ENCODE measurements around the gene CAST. TPM values are rescaled to one million over a fixed set of nuclear protein-coding genes. Genes with fewer than 3 reads are reported as not detected.

CAST gene
- total and polyA plus RNA-seq, 8 donors, result 26.5 to 100 (median 63.6) TPM

DNA sequence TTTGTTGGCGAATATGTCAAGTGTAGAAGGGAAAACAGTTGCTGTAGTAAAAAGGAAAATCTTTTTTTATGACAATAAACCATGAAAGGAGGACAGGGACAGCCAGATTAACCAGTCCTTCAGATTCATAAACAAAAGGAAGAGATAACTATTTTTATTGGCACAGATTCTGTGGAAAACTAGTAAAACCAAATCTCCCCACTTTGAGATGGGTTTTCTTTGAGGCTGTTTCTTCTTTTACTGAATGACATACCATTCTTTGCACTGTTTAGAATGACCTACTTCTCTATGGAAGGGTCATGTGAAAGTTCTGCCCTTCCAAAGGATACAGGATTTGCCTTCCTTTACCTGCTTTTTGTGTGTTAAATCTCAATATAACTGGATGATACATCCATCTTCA, 13.7 kb downstream of the CAST start:
- FAIRE-seq, result no peak
- WGBS, 2 donors, result 90 to 100% methylated on average over 1 of the region's 1 CpG
- DNase-seq, result no peak
- Histone ChIP-seq H3K36me3 (no peaks in the 10 kb centered on the region), H3K27ac (no peak overlapping the region), H3K9me3 (no peaks in the 10 kb centered on the region), H3K27me3 (no peaks in the 10 kb centered on the region), H3K4me1 (peaks cover 0 to 1% (median 0%) of the 10 kb centered on the region in 3 donors), H3K4me3 (no peak overlapping the region)
- intact Hi-C loops (cut with DNase I), result no loop called here
- TF ChIP-seq, protein P1, sequence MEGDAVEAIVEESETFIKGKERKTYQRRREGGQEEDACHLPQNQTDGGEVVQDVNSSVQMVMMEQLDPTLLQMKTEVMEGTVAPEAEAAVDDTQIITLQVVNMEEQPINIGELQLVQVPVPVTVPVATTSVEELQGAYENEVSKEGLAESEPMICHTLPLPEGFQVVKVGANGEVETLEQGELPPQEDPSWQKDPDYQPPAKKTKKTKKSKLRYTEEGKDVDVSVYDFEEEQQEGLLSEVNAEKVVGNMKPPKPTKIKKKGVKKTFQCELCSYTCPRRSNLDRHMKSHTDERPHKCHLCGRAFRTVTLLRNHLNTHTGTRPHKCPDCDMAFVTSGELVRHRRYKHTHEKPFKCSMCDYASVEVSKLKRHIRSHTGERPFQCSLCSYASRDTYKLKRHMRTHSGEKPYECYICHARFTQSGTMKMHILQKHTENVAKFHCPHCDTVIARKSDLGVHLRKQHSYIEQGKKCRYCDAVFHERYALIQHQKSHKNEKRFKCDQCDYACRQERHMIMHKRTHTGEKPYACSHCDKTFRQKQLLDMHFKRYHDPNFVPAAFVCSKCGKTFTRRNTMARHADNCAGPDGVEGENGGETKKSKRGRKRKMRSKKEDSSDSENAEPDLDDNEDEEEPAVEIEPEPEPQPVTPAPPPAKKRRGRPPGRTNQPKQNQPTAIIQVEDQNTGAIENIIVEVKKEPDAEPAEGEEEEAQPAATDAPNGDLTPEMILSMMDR (IDR thresholded peaks at IDR 0.05), result no peak
- no peak for ATAC-seq

DNA sequence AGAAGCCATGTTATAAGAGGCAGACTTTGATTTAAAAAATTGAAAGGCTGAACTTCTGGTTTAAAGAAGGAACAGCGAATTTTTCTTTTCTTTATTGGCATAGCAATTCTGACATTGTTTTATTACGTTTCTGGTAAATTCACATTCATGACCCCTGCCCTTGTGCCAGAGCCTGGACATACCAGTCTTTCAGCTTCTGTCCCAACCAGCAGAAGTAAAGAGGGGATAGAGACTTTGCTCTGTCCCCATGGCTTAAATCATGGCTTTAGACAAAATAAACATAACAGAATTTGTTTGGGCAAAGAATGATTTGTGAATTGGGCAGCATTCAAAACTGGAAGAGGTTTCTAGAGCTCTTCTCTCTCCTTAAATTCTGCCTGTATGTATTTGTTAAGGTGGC, 15.3 kb downstream of the CAST start:
- 71 to 74% methylated on average over 2 of the region's 2 CpGs for WGBS, 2 donors
- no peak for DNase-seq
- no peak for ATAC-seq
- Histone ChIP-seq H3K27me3 (no peaks in the 10 kb centered on the region), H3K4me3 (no peak overlapping the region), H3K36me3 (no peaks in the 10 kb centered on the region), H3K4me1 (no peaks in the 10 kb centered on the region), H3K9me3 (no peaks in the 10 kb centered on the region), H3K27ac (no peak overlapping the region)
- intact Hi-C loops (cut with DNase I), result no loop called here
- no peak for FAIRE-seq
- TF ChIP-seq, protein P1 (IDR thresholded peaks at IDR 0.05), result no peak

DNA sequence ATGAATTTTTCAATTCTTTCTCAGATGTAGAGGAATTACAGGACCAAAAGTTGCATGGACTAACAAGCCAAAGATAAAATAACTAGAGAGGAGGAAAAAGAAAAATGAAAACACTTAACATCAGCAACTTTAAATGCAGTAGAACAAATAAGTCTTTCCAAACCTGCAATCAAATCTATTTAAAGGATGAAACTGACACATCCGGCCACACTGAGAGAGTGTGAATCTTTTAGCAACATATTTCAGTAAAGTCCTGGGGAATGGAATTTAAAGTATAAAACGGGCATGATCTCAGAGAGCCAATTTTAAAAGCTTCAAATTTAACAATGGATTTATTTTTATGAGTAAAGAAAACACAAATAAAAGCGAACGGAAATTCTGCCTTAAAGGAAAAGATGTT, 17.1 kb downstream of the CAST start:
- no peak for FAIRE-seq

DNA sequence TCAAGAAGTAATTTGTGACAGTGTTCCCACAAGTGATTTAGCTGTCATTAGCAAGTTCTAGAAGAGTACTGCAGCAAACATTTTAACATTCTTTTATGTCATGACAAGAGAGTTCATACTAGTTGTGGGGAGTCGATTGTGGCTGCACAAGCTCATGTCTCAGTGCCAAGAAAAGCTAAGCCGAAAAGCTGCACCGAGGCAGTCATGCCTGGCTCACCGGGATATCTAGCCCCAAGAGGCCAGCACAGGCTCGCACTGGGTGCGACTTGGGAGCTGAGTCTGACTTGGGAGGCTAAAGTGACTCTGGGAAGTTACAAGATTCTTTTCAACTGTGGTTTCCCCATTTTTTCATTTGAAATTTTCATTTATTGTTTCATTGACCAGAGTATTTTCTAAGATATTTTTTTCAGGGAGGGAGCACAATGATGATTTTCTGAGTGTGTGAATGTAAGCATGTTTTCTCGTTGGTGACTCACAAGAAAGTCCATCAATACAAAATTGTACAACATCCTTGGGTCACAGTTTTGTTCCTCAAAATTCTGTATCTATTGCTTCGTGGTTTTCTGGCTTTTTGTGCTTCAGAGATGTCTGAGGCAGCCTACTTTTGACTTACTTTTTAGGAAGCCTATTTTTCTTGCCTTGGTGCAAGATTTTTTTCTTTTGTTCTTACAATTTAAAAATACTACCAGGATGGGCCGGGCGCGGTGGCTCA, 18.7 kb downstream of the CAST start:
- no peak overlapping the region for H3K27ac ChIP-seq
- intact Hi-C loops (cut with DNase I), result no loop called here
- H3K4me3 ChIP-seq, result no peak overlapping the region
- TF ChIP-seq, protein P1 (IDR thresholded peaks at IDR 0.05), result no peak
- no peaks in the 10 kb centered on the region for H3K9me3 ChIP-seq
- H3K36me3 ChIP-seq, result no peaks in the 10 kb centered on the region
- H3K27me3 ChIP-seq, result no peaks in the 10 kb centered on the region
- 89% methylated on average over 11 of the region's 11 CpGs for WGBS, 2 donors
- ATAC-seq, result no peak
- no peak for FAIRE-seq
- no peak for DNase-seq
- H3K4me1 ChIP-seq, result no peaks in the 10 kb centered on the region

More for the DNA sequence above, 17.1 kb downstream of the CAST start:
- H3K9me3 ChIP-seq, result no peaks in the 10 kb centered on the region
- no peak for ATAC-seq
- no peak for DNase-seq
- intact Hi-C loops (cut with DNase I), result no loop called here
- H3K4me3 ChIP-seq, result no peak overlapping the region
- H3K27ac ChIP-seq, result no peak overlapping the region
- no peaks in the 10 kb centered on the region for H3K4me1 ChIP-seq
- H3K36me3 ChIP-seq, result no peaks in the 10 kb centered on the region
- 87 to 92% methylated on average over 4 of the region's 4 CpGs for WGBS, 2 donors
- no peaks in the 10 kb centered on the region for H3K27me3 ChIP-seq
- TF ChIP-seq, protein P1 (IDR thresholded peaks at IDR 0.05), result no peak

DNA sequence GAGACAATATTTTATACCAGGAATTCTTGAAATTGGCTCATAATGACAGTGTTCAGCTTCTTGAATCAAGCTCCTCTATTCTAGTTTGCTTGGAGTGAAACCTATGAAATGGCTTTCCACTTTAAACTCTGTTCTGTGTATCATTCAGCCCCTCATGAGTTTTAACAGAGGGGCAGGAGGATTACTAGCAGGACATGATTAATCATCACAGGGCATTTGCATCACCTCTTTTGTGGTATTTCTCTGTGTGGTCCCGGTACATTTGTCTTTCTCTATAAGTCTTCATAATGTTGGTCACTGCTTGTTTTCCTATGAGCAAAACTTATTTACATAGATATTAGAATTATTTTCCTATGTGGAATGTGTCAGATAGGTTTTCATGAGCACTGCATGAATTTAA, 21.2 kb downstream of the CAST start:
- H3K9me3 ChIP-seq, result no peaks in the 10 kb centered on the region
- no peak overlapping the region for H3K4me3 ChIP-seq
- TF ChIP-seq, protein P1 (IDR thresholded peaks at IDR 0.05), result no peak
- ATAC-seq (no peak), FAIRE-seq (no peak), DNase-seq (no peak)
- no peaks in the 10 kb centered on the region for H3K4me1 ChIP-seq
- H3K27me3 ChIP-seq, result no peaks in the 10 kb centered on the region
- intact Hi-C loops (cut with DNase I), result no loop called here
- no peak overlapping the region for H3K27ac ChIP-seq
- WGBS, 2 donors, result 91 to 95% methylated on average over 1 of the region's 1 CpG
- no peaks in the 10 kb centered on the region for H3K36me3 ChIP-seq

Data from pancreas (tissue), 10 donors.